HG03558 (cell line): ENCODE results near the gene MYOC.
"Not testable (repeated sequence)": the region's sequence is repeated elsewhere in the genome, so short reads cannot be mapped to it uniquely, and the experiment has no call there.

ENCODE experiments used
- ATAC-seq: cut with Tn5 transposase; IDR thresholded peaks from one replicate; pipeline ENCODE4 v1.9.1; 2021; ENCODE audit warnings: moderate number of reproducible peaks; ENCODE audit not compliant: unreplicated experiment; ENCODE audit errors: extremely low read depth

MYOC gene

DNA sequence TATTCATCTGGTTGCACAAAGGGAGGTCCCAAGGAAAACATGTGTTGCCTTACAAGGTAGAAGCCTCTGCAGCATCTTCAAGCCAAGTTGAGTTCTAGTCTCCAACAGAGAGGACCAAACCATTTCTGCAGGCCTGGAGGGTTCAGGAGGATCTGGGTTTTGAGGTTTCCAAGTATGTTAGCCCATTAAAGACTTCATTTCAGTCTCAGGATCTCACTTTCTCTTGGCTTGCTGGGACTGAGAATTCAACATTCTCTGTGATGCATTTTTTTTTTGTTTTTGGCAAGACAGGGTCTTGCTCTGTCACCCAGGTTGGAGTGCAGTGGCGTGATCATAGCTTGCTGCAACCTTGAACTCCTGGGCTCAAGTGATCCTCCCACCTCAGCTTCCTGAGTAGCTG is 39.2 kb downstream of the MYOC start:
- ATAC-seq, result no peak

GRCh38 chr1:171611306-171611705 is 41.2 kb downstream of the MYOC start:
- no peak for ATAC-seq

- ATAC-seq, result no peak
These were observed 42.1 kb downstream of the MYOC start for GRCh38 chr1:171610385-171610784.

DNA sequence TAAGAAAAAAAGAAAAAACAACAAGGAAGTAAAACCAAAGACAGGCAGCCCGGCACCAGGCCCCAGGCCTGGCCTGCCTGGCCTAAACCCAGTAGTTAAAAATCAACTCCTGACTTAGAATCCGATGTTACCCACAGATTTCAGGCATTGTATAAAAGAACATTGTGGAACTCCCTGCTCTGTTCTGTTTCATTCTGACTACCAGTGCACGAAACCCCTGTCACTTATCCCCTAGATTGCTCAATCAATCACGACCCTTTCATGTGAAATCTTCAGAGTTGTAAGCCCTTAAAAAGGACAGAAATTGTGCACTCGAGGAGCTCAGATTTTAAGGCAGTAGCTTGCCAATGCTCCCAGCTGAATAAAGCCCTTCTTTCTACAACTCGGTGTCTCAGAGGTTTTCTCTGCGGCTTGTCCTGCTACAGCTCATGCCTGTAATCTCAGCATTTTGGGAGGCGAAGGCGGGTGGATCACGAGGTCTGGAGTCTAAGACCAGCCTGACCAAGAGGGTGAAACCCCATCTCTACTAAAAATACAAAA is 46.0 kb downstream of the MYOC start:
- peak; percentile 31 for ATAC-seq

- not testable (repeated sequence) for ATAC-seq
These were observed 49.4 kb downstream of the MYOC start for GRCh38 chr1:171603042-171603441.

GRCh38 chr1:171600862-171601261 is 51.6 kb downstream of the MYOC start:
- no peak for ATAC-seq

DNA sequence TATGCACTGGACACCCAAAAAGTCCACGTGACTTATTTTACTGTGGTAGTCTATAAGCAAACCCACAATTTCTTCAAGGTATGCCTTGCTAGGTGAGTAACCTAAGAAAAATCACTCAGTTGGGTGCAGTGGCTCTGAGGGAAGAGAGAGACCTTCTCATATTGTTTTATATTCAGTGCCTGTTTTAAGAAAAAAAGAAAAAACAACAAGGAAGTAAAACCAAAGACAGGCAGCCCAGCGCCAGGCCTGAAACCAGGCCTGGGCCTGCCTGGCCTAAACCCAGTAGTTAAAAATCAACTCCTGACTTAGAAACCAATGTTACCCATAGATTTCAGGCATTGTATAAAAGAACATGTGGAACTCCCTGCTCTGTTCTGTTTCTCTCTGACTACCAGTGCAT is 52.2 kb downstream of the MYOC start:
- ATAC-seq, result not testable (repeated sequence)

DNA sequence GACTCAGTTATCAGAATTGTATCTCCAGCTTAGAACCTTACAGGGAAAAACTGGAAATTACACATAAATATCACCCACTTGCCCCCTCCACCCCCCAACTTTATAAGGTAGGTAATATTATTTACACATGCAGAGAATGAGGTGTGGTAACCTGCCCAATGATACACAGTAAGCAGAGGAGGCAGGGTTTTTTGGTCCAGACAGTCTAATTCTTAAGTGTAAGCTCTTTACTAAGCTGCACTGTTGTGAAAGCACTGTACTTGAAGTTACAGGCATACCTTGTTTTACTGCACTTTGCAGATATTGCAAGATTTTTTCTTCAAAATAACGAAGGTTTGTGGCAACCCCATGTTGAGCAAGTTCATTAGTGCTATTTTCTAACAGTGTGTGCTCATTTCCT is 55.3 kb downstream of the MYOC start:
- no peak for ATAC-seq

DNA sequence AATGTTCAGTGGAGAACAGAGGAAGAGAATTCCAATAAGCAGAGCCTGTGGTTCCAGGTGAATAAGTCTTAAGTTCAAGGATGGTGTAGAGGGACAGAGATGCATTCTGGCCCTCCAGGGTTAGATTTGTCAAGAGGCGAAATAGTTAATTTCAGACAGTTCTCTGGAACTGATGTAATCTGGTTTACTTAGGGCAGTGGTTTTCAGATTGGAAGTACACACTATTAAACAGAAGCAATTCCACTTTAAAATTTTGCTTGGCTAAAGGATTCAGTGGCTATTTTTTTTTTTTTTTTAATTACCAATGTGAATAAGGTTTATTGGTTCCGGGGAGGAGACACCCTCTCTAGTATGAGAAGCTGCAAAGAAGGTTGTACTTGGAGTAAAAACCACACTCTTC is 55.8 kb downstream of the MYOC start:
- ATAC-seq, result no peak

DNA sequence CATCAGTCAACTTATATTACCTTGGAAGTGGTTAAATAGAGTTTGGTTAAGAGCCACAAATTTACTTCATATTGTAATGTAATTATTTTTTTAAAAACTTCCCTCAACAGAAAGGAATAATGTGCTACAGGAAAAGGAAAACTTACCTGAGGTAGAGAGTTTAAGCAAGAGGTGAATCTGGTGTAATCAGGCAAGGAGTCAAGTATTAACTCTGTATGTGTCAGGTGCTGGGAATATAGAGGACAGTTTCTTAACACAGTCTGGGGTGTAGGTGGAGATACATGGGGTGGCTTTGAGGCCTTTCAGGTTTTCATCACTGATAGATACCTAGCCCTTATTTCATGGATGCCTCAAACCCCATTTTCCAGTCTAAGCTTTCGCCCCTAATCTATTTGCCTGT is 56.4 kb downstream of the MYOC start:
- ATAC-seq, result no peak

DNA sequence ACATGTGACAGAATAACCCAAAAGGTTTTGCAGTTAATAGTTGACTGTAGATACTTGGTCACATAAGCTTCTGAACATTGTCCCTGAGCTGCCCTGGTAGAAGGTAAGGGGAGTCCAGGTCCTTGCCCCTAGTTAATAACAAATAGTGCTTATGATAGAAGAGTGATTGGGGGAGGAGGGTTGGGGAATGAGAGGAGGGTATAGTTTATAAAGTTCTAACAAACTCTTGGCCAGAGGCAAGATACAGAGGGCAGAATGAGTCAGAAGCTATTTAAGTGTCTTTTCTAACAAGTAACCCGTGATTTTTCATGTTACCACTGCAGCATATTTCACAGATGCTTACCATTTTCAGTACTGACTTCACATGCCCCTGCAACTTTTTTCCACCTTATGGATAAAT is 57.2 kb downstream of the MYOC start:
- no peak for ATAC-seq

GRCh38 chr1:171590022-171590421 is 62.5 kb downstream of the MYOC start:
- no peak for ATAC-seq

GRCh38 chr1:171588230-171588629 is 64.3 kb downstream of the MYOC start:
- ATAC-seq, result no peak

GRCh38 chr1:171585715-171586114 is 66.8 kb downstream of the MYOC start:
- ATAC-seq, result no peak
